AG20443 (cell line): ENCODE results near the gene PRMT1.

Experiments used
- DNase-seq: peaks from one replicate; pipeline ENCODE4 v3.0.0; 2012; ENCODE audit warnings: low spot score, mixed read lengths

Gene PRMT1

GRCh38 chr19:49727217-49728030 is 50.4 kb downstream of the PRMT1 start:
- peak; percentile 62 for DNase-seq

GRCh38 chr19:49730166-49730565 is 53.1 kb downstream of the PRMT1 start:
- DNase-seq = no peak
